IMR-90 (cell line): ENCODE results near the gene EXPH5. TPM values are rescaled to one million over a fixed set of nuclear protein-coding genes. Genes with fewer than 3 reads are reported as not detected.
A peak's percentile ranks its signal among the peaks of the same experiment; 100 is the strongest.

Source experiments
- ATAC-seq: fragments of 200-7000 bp; cut with Tn5 transposase; 2 replicates; pipeline ENCODE4 v1.9.1; 2020; ENCODE audit warnings: low read depth, mild to moderate bottlenecking, moderate library complexity
- BruUV-seq: library from RNA; stranded (reverse); fragments of 400-500 nt; replicated peaks from 2 replicates; lab custom pipeline; 2021; lab: Mats Ljungman, UMichigan
- CTCF ChIA-PET: fragments of 300-600 bp; formaldehyde crosslinking; extraction: SDS; loops from one replicate; lab custom pipeline; 2021; ENCODE audit warnings: antibody characterized with exemption; lab: Yijun Ruan, JAX
- POLR2A ChIA-PET: fragments of 300-600 bp; sonication (Branson Sonifier 250); formaldehyde crosslinking; loops from one replicate; lab custom pipeline; 2022; ENCODE audit warnings: antibody characterized with exemption; ENCODE audit not compliant: unreplicated experiment; lab: Charles Lee
- DNase-seq: peaks from one replicate; pipeline ENCODE4 v3.0.0; 2013
- H2AFZ ChIP-seq: replicated peaks from 2 replicates; pipeline ENCODE3; 2013; ENCODE audit warnings: low read length, mild to moderate bottlenecking; ENCODE audit not compliant: poor library complexity
- H2AK5ac ChIP-seq: 2 replicates; pipeline ENCODE4 v1.6.1; 2013; ENCODE audit warnings: low read depth, low read length, inconsistent platforms
- H2AK9ac ChIP-seq: replicated peaks from 2 replicates; pipeline ENCODE3; 2013; ENCODE audit warnings: mild to moderate bottlenecking, low read depth, low read length, moderate library complexity; ENCODE audit not compliant: poor library complexity
- H2BK120ac ChIP-seq: 2 replicates; pipeline ENCODE4 v1.6.1; 2013; ENCODE audit warnings: low read depth, low read length, inconsistent platforms
- H2BK15ac ChIP-seq: 3 replicates; pipeline ENCODE4 v1.6.1; 2013; ENCODE audit warnings: low read depth, low read length, inconsistent platforms
- H2BK20ac ChIP-seq: 2 replicates; pipeline ENCODE4 v1.6.1; 2013; ENCODE audit warnings: low read depth, mild to moderate bottlenecking, inconsistent platforms, low read length, moderate library complexity
- H2BK5ac ChIP-seq: 2 replicates; pipeline ENCODE4 v1.6.1; 2013; ENCODE audit warnings: mild to moderate bottlenecking, low read depth, low read length, inconsistent platforms; ENCODE audit not compliant: poor library complexity, severe bottlenecking
- H3K14ac ChIP-seq: replicated peaks from 2 replicates; pipeline ENCODE4 v1.6.1; 2013; ENCODE audit warnings: low read depth, low read length, inconsistent platforms
- H3K18ac ChIP-seq: 2 replicates; pipeline ENCODE4 v1.6.1; 2013; ENCODE audit warnings: low read depth, low read length, control low read depth
- H3K23ac ChIP-seq: 2 replicates; pipeline ENCODE4 v1.6.1; 2013; ENCODE audit warnings: low read depth, low read length, inconsistent platforms
- H3K27ac ChIP-seq: 2 replicates; pipeline ENCODE4 v1.5.1; 2013; ENCODE audit warnings: mild to moderate bottlenecking, control low read depth, low read length; ENCODE audit not compliant: insufficient read depth
- H3K27me3 ChIP-seq: 2 replicates; pipeline ENCODE4 v1.6.1; 2013; ENCODE audit warnings: low read length; ENCODE audit not compliant: control insufficient read depth, insufficient read depth
- H3K36me3 ChIP-seq: 2 replicates; pipeline ENCODE4 v1.6.1; 2013; ENCODE audit warnings: low read length, mixed read lengths; ENCODE audit not compliant: control insufficient read depth, insufficient read depth
- H3K4ac ChIP-seq: 2 replicates; pipeline ENCODE4 v1.6.1; 2013; ENCODE audit warnings: low read depth, low read length, inconsistent platforms
- H3K4me1 ChIP-seq: 2 replicates; pipeline ENCODE4 v1.6.1; 2013; ENCODE audit warnings: low read length, mixed read lengths; ENCODE audit not compliant: control insufficient read depth, insufficient read depth
- H3K4me2 ChIP-seq: 2 replicates; pipeline ENCODE4 v1.6.1; 2013; ENCODE audit warnings: low read depth, mild to moderate bottlenecking, control low read depth, low read length, moderate library complexity
- H3K4me3 ChIP-seq: 2 replicates; pipeline ENCODE4 v1.5.1; 2013; ENCODE audit warnings: low read depth, mild to moderate bottlenecking, control low read depth, low read length, moderate library complexity; ENCODE audit not compliant: insufficient read depth
- H3K56ac ChIP-seq: 2 replicates; pipeline ENCODE4 v1.6.1; 2013; ENCODE audit warnings: low read length, inconsistent platforms; ENCODE audit not compliant: insufficient read depth; ENCODE audit errors: extremely low read depth
- H3K79me1 ChIP-seq, 2 experiments: 2 replicates each; pipeline ENCODE4 v1.6.1; 2013; ENCODE audit warnings: low read length in 2 of 2, inconsistent platforms in 1 of 2, low read depth in 1 of 2
- H3K9ac ChIP-seq: 2 replicates; pipeline ENCODE4 v1.6.1; 2013; ENCODE audit warnings: low read depth, low read length, control low read depth
- H3K9me1 ChIP-seq: 2 replicates; pipeline ENCODE4 v1.6.1; 2013; ENCODE audit warnings: low read length, inconsistent platforms; ENCODE audit not compliant: insufficient read depth
- H3K9me3 ChIP-seq: 2 replicates; pipeline ENCODE4 v1.6.1; 2013; ENCODE audit warnings: low read length; ENCODE audit not compliant: control insufficient read depth, insufficient read depth
- H4K20me1 ChIP-seq: 2 replicates; pipeline ENCODE4 v1.6.1; 2013; ENCODE audit warnings: low read length, inconsistent platforms; ENCODE audit not compliant: insufficient read depth
- H4K5ac ChIP-seq: 2 replicates; pipeline ENCODE4 v1.6.1; 2013; ENCODE audit warnings: mild to moderate bottlenecking, low read depth, low read length, control low read depth
- H4K8ac ChIP-seq, 2 experiments: 2 replicates each; pipeline ENCODE4 v1.6.1; 2013; ENCODE audit warnings: low read depth in 2 of 2, low read length in 2 of 2, control low read depth in 1 of 2, inconsistent platforms in 1 of 2
- H4K91ac ChIP-seq: 2 replicates; pipeline ENCODE4 v1.6.1; 2013; ENCODE audit warnings: low read depth, low read length, inconsistent platforms; ENCODE audit not compliant: insufficient read depth
- BHLHE40 ChIP-seq: fragments of 150-350 bp; IDR thresholded peaks from 2 replicates; pipeline ENCODE4 v1.6.1; 2016; ENCODE audit warnings: mild to moderate bottlenecking, low read depth, low read length
- CEBPB ChIP-seq: IDR thresholded peaks from 2 replicates; pipeline ENCODE4 v1.6.1; 2012; ENCODE audit warnings: low read depth, low read length, improper control_type of control experiment
- CHD1 ChIP-seq: IDR thresholded peaks from 2 replicates; pipeline ENCODE4 v1.6.1; 2012; ENCODE audit warnings: low read depth, low read length, improper control_type of control experiment
- MAZ ChIP-seq: IDR thresholded peaks from 2 replicates; pipeline ENCODE4 v1.6.1; 2012; ENCODE audit warnings: low read depth, mild to moderate bottlenecking, low read length, improper control_type of control experiment, moderate library complexity, borderline replicate concordance
- MXI1 ChIP-seq: IDR thresholded peaks from 2 replicates; pipeline ENCODE4 v1.6.1; 2012; ENCODE audit warnings: low read depth, mild to moderate bottlenecking, low read length, moderate library complexity, borderline replicate concordance
- NFE2L2 ChIP-seq: fragments of 150-350 bp; IDR thresholded peaks from 2 replicates; pipeline ENCODE4 v1.6.1; 2016; ENCODE audit warnings: low read depth, mild to moderate bottlenecking, low read length
- POLR2A ChIP-seq: IDR thresholded peaks from 2 replicates; pipeline ENCODE4 v1.6.1; 2012; ENCODE audit warnings: mild to moderate bottlenecking, low read depth, low read length
- RFX5 ChIP-seq: IDR thresholded peaks from 2 replicates; pipeline ENCODE4 v1.8.0; 2012; ENCODE audit warnings: low read depth, mild to moderate bottlenecking, low read length, moderate library complexity
- SMC3 ChIP-seq: fragments of 150-350 bp; IDR thresholded peaks from 2 replicates; pipeline ENCODE4 v1.6.1; 2016; ENCODE audit warnings: low read depth, mild to moderate bottlenecking, antibody characterized with exemption, low read length, moderate library complexity
- WGBS, 2 experiments: methylation state at CpG; one replicate each; pipeline versions ENCODE4 v1.1.5 to v1.1.7; 2013; ENCODE audit warnings: missing lambda C conversion rate in 2 of 2; ENCODE audit not compliant: insufficient read length in 1 of 2; ENCODE audit errors: extremely low coverage in 2 of 2; 5-methylcytosine and 5-hydroxymethylcytosine counted together
- dilution Hi-C: fragments of 300-500 bp; cut with HindIII; formaldehyde crosslinking; loops from one replicate; pipeline ENCODE4 v1.14.3; 2018; ENCODE audit warnings: low sequenced_read_pairs; ENCODE audit not compliant: unreplicated experiment
- in situ Hi-C: fragments of 300-500 bp; cut with MboI; formaldehyde crosslinking; loops from 3 replicates; pipeline ENCODE4 v1.14.3; 2019; ENCODE audit warnings: low sequenced_read_pairs, inconsistent platforms, mixed read lengths
- intact Hi-C: fragments of 100-400 bp; cut with micrococcal nuclease; formaldehyde crosslinking; loops from 2 replicates; pipeline ENCODE4 v1.10.0; 2022
- polyA plus RNA-seq, 3 experiments: library from polyadenylated mRNA; depleted of rRNA; stranded (reverse); fragments of >200 nt; gene quantifications; 2 replicates each; pipeline ENCODE4 v1.2.3, GENCODE V29; 2012; ENCODE audit warnings: low replicate concordance in 1 of 3
- total RNA-seq: library from RNA; depleted of rRNA; stranded (reverse); fragments of >200 nt; gene quantifications from 2 replicates; pipeline ENCODE4 v1.2.3, GENCODE V29; 2012
- TF ChIP-seq, protein P1 (sequence below): fragments of 150-350 bp; IDR thresholded peaks from 2 replicates; pipeline ENCODE4 v1.6.1; 2016; ENCODE audit warnings: low read depth, mild to moderate bottlenecking, low read length, moderate library complexity, borderline replicate concordance
- TF ChIP-seq, protein P2 (sequence below): fragments of 150-350 bp; IDR thresholded peaks from 2 replicates; pipeline ENCODE4 v1.6.1; 2017; ENCODE audit warnings: mild to moderate bottlenecking, antibody characterized with exemption, low read length, low read depth

The EXPH5 gene
- total and polyA plus RNA-seq, 2 of the 4 experiments (the other 2 are of a cell fraction): 0.05 to 0.72 TPM

DNA sequence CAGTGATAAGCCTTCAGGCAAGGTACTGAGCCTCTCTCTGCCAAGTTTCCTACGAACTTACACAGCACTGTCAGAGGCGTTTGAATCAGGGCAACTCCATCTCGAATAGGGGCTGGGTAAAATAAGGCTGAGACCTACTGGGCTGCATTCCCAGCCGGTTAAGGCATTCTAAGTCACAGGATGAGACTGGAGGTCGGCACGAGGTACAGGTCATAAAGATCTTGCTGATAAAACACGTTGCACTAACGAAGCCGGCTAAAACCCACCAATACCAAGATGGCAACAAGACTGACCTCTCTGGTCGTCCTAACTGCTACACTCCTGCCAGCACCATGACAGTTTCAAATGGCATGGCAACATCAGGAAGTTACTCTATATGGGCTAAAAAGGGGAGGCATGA lies 75.0 kb downstream of the EXPH5 start:
- intact Hi-C loops (no loop called here), in situ Hi-C loops (no loop called here), dilution Hi-C loops (no loop called here)
- WGBS, 2 experiments: 75% methylated on average over 5 of the region's 10 CpGs; no CpG with 5 or more reads in 1 of the 2 experiments
- no peaks in the 10 kb centered on the region for H3K79me1 ChIP-seq
- DNase-seq: no peak
- H3K9me3 ChIP-seq: no peaks in the 10 kb centered on the region
- H2BK5ac ChIP-seq: no peak overlapping the region
- no peak overlapping the region for H2AK5ac ChIP-seq
- no peak overlapping the region for H3K23ac ChIP-seq
- TF ChIP-seq, protein P1, sequence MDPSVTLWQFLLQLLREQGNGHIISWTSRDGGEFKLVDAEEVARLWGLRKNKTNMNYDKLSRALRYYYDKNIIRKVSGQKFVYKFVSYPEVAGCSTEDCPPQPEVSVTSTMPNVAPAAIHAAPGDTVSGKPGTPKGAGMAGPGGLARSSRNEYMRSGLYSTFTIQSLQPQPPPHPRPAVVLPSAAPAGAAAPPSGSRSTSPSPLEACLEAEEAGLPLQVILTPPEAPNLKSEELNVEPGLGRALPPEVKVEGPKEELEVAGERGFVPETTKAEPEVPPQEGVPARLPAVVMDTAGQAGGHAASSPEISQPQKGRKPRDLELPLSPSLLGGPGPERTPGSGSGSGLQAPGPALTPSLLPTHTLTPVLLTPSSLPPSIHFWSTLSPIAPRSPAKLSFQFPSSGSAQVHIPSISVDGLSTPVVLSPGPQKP: no peak
- TF ChIP-seq RFX5 (no peak), MXI1 (no peak), POLR2A (no peak), CHD1 (no peak), BHLHE40 (no peak), NFE2L2 (no peak), SMC3 (no peak), CEBPB (no peak), MAZ (no peak)
- TF ChIP-seq, protein P2, sequence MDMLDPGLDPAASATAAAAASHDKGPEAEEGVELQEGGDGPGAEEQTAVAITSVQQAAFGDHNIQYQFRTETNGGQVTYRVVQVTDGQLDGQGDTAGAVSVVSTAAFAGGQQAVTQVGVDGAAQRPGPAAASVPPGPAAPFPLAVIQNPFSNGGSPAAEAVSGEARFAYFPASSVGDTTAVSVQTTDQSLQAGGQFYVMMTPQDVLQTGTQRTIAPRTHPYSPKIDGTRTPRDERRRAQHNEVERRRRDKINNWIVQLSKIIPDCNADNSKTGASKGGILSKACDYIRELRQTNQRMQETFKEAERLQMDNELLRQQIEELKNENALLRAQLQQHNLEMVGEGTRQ: no peak
- ChIA-PET POLR2A (no interaction called here), CTCF (no interaction called here)
- no peak overlapping the region for H2BK15ac ChIP-seq
- no peak overlapping the region for H3K18ac ChIP-seq
- H4K8ac ChIP-seq: no peak overlapping the region
- BruUV-seq: no TSS peak
- no peaks in the 10 kb centered on the region for H3K27me3 ChIP-seq
- no peak for ATAC-seq
- no peaks in the 10 kb centered on the region for H3K36me3 ChIP-seq
- no peak overlapping the region for H4K91ac ChIP-seq
- H3K56ac ChIP-seq: no peak overlapping the region
- H3K4me1 ChIP-seq: no peaks in the 10 kb centered on the region
- H3K4ac ChIP-seq: no peak overlapping the region
- no peak overlapping the region for H2BK120ac ChIP-seq
- H3K9ac ChIP-seq: no peak overlapping the region
- H3K9me1 ChIP-seq: no peaks in the 10 kb centered on the region
- H2AFZ ChIP-seq: peak overlapping the region; percentile 41
- no peak overlapping the region for H3K4me2 ChIP-seq
- H3K14ac ChIP-seq: no peak overlapping the region
- H3K27ac ChIP-seq: no peak overlapping the region
- no peak overlapping the region for H3K4me3 ChIP-seq
- no peak overlapping the region for H2AK9ac ChIP-seq
- no peak overlapping the region for H4K5ac ChIP-seq
- no peaks in the 10 kb centered on the region for H4K20me1 ChIP-seq
- H2BK20ac ChIP-seq: no peak overlapping the region
